Common myeloid progenitor, CD34-positive (primary cell): ENCODE data around the gene SPATA31E1. TPM values are rescaled to one million over a fixed set of nuclear protein-coding genes. Genes with fewer than 3 reads are reported as not detected.
A peak's percentile ranks its signal among the peaks of the same experiment; 100 is the strongest.

Source experiments
- CTCF ChIA-PET: fragments of 350-600 bp; sonication (Branson Sonifier 250); formaldehyde crosslinking; loops from one replicate; lab custom pipeline; 2021; ENCODE audit warnings: antibody characterized with exemption; lab: Charles Lee
- POLR2A ChIA-PET: fragments of 350-600 bp; sonication (Branson Sonifier 250); formaldehyde crosslinking; loops from one replicate; lab custom pipeline; 2021; ENCODE audit warnings: antibody characterized with exemption; lab: Charles Lee
- DNase-seq, 3 donors: peaks; one replicate each; pipeline versions ENCODE4 v3.0.0 to v3.0.0-alpha.2; 2013
- H3K27ac ChIP-seq, 2 experiments: 1 replicate in 1 of 2; 2 replicates in 1 of 2; pipeline ENCODE4 v1.7.0; 2013; ENCODE audit warnings: inconsistent platforms in 2 of 2, low read length in 2 of 2, mild to moderate bottlenecking in 2 of 2, low read depth in 1 of 2, moderate library complexity in 1 of 2; ENCODE audit not compliant: severe bottlenecking in 2 of 2, insufficient read depth in 1 of 2, poor library complexity in 1 of 2
- H3K27me3 ChIP-seq, 5 experiments: replicated peaks in 2 of 5; 1 replicate in 3 of 5; 2 replicates in 2 of 5; pipeline versions ENCODE4 v1.6.1 to v1.7.0; 2013; ENCODE audit warnings: low read length in 4 of 5, mild to moderate bottlenecking in 2 of 5, moderate library complexity in 2 of 5, inconsistent platforms in 1 of 5; ENCODE audit not compliant: insufficient read depth in 5 of 5, control insufficient read depth in 4 of 5
- H3K36me3 ChIP-seq, 4 experiments: 1 replicate in 2 of 4; 2 replicates in 2 of 4; pipeline versions ENCODE4 v1.6.1 to v1.7.0; 2013; ENCODE audit warnings: low read length in 3 of 4, control low read depth in 1 of 4, mild to moderate bottlenecking in 1 of 4; ENCODE audit not compliant: control insufficient read depth in 4 of 4, insufficient read depth in 4 of 4
- H3K4me1 ChIP-seq, 4 experiments: 1 replicate in 3 of 4; 2 replicates in 1 of 4; pipeline versions ENCODE4 v1.6.1 to v1.7.1; 2013; ENCODE audit warnings: low read length in 3 of 4, mild to moderate bottlenecking in 3 of 4, control low read depth in 1 of 4, inconsistent platforms in 1 of 4, moderate library complexity in 1 of 4; ENCODE audit not compliant: control insufficient read depth in 4 of 4, insufficient read depth in 4 of 4; ENCODE audit errors: control extremely low read depth in 1 of 4
- H3K4me3 ChIP-seq, 7 experiments: 1 replicate in 4 of 7; 2 replicates in 3 of 7; pipeline versions ENCODE4 v1.5.1 to v1.7.0; 2013; ENCODE audit warnings: mild to moderate bottlenecking in 7 of 7, low read length in 6 of 7, moderate library complexity in 6 of 7, inconsistent platforms in 2 of 7, low read depth in 2 of 7, control low read depth in 1 of 7; ENCODE audit not compliant: insufficient read depth in 4 of 7, control insufficient read depth in 1 of 7; ENCODE audit errors: extremely low read depth in 1 of 7
- H3K9me3 ChIP-seq, 5 experiments: 1 replicate in 4 of 5; 2 replicates in 1 of 5; pipeline versions ENCODE4 v1.6.1 to v1.7.1; 2013; ENCODE audit warnings: low read length in 4 of 5, mild to moderate bottlenecking in 2 of 5, inconsistent platforms in 1 of 5, low read depth in 1 of 5, moderate library complexity in 1 of 5; ENCODE audit not compliant: control insufficient read depth in 4 of 5, insufficient read depth in 2 of 5; ENCODE audit errors: control extremely low read depth in 1 of 5
- WGBS: methylation state at CpG from one replicate; pipeline ENCODE4 v1.1.5; 2013; ENCODE audit not compliant: insufficient coverage; 5-methylcytosine and 5-hydroxymethylcytosine counted together
- polyA plus RNA-seq: library from polyadenylated mRNA; unstranded; fragments of 120-200 nt; gene quantifications from one replicate; pipeline ENCODE4 v1.2.1, GENCODE V29; 2013

SPATA31E1 gene
- not detected for polyA plus RNA-seq

GRCh38 chr9:87882627-87883026 lies at the start of gene SPATA31E1:
Gene SPATA31E1, plus strand, starts transcription at chr9:87882877. Its CDS starts 15 bp downstream, at chr9:87882892.
- CTCF ChIA-PET, result interaction anchor here (0.9 kb wide), 1 partner anchor 12 kb away, joined by 3 read pairs; no protein-coding TSS in a partner anchor
- peaks cover 0 to 3% (median 0%) of the 10 kb centered on the region in 5 experiments for H3K9me3 ChIP-seq
- no peaks in the 10 kb centered on the region for H3K4me1 ChIP-seq
- no peaks in the 10 kb centered on the region for H3K27me3 ChIP-seq
- DNase-seq, result no peak
- 100% methylated on average over 3 of the region's 5 CpGs for WGBS
- no peaks in the 10 kb centered on the region for H3K36me3 ChIP-seq
- H3K27ac ChIP-seq, result no peak within 1 kb of the TSS
- no peak within 1 kb of the TSS for H3K4me3 ChIP-seq
- POLR2A ChIA-PET, result no interaction called here

DNA sequence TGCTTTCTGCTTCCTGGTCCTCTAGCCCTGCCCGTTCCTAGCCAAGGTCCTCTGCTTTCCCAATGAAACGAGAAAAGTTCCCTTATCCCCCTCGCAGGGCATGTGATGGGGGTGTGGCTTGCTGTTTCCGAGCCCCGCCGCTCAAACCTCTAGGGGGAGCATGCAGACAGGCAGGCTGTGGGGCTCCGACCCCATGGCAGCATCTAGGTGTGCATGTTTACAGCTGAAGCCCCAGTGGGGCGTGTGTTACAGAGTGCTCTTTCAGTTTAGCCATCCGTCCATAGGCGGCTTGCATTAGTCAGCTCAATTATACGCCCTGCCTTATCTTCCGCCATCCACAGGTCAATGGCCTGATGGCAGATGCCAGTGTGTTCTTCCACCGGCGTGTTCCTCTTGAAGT lies 48.3 kb upstream of the SPATA31E1 start:
- no peaks in the 10 kb centered on the region for H3K36me3 ChIP-seq
- CTCF ChIA-PET, result interaction anchor here (1.0 to 1.7 kb wide), 3 partner anchors 9 to 18 kb away, joined by 3 to 4 read pairs (median 4); no protein-coding TSS in a partner anchor
- H3K27ac ChIP-seq, result no peak overlapping the region
- H3K9me3 ChIP-seq, result no peaks in the 10 kb centered on the region
- POLR2A ChIA-PET, result no interaction called here
- peaks cover 0 to 5% (median 1%) of the 10 kb centered on the region in 5 experiments for H3K27me3 ChIP-seq
- WGBS, result 71% methylated on average over 13 of the region's 14 CpGs
- no peaks in the 10 kb centered on the region for H3K4me1 ChIP-seq
- H3K4me3 ChIP-seq, result no peak overlapping the region
- peak in 2 of 3 donors; percentile 17 to 43 for DNase-seq

DNA sequence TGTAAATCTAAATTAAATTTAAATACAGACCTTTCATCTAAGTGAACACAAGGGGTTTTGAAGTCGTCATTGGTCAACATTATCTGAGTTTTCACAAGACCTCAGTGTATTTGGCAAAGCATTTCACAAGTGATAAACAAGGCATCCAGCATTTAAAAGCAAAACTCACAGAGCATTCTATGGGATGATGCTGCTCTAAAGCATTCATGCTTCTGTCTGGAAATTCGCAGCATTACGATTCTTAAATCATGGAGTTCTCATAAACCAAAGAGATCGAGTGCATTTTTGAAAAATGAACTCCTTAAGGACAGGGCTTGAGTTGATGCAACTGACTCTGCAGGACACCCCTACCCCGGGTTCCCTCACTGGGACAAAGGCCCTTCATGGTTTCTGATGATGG lies 46.1 kb upstream of the SPATA31E1 start:
- Histone ChIP-seq H3K9me3 (peaks cover 0 to 3% (median 0%) of the 10 kb centered on the region in 5 experiments), H3K4me1 (peaks cover 0 to 2% (median 0%) of the 10 kb centered on the region in 4 experiments), H3K27me3 (peaks cover 0 to 3% (median 0%) of the 10 kb centered on the region in 5 experiments), H3K27ac (no peak overlapping the region), H3K4me3 (no peak overlapping the region), H3K36me3 (no peaks in the 10 kb centered on the region)
- DNase-seq, result no peak
- ChIA-PET CTCF (no interaction called here), POLR2A (no interaction called here)
- 98% methylated on average over 5 of the region's 5 CpGs for WGBS

GRCh38 chr9:87836951-87837705 lies 45.5 kb upstream of the SPATA31E1 start:
- Histone ChIP-seq H3K9me3 (peaks cover 0 to 3% (median 0%) of the 10 kb centered on the region in 5 experiments), H3K27me3 (peaks cover 0 to 3% (median 0%) of the 10 kb centered on the region in 5 experiments), H3K4me1 (peaks cover 0 to 2% (median 0%) of the 10 kb centered on the region in 4 experiments), H3K36me3 (no peaks in the 10 kb centered on the region), H3K4me3 (no peak overlapping the region), H3K27ac (no peak overlapping the region)
- 100% methylated on average over 5 of the region's 7 CpGs for WGBS
- POLR2A ChIA-PET, result no interaction called here
- CTCF ChIA-PET, result no interaction called here
- no peak for DNase-seq

GRCh38 chr9:87840134-87840533 lies 42.5 kb upstream of the SPATA31E1 start:
- H3K27ac ChIP-seq, result no peak overlapping the region
- CTCF ChIA-PET, result no interaction called here

GRCh38 chr9:87842878-87843585 lies 39.6 kb upstream of the SPATA31E1 start:
- ChIA-PET CTCF (no interaction called here), POLR2A (no interaction called here)
- Histone ChIP-seq H3K27ac (no peak overlapping the region), H3K4me3 (no peak overlapping the region), H3K36me3 (no peaks in the 10 kb centered on the region), H3K9me3 (peaks cover 0 to 3% (median 0%) of the 10 kb centered on the region in 5 experiments), H3K4me1 (peaks cover 0 to 2% (median 0%) of the 10 kb centered on the region in 4 experiments), H3K27me3 (no peaks in the 10 kb centered on the region)
- WGBS, result 98% methylated on average over 24 of the region's 28 CpGs
- no peak for DNase-seq

More at GRCh38 chr9:87840134-87840533, 42.5 kb upstream of the SPATA31E1 start:
- WGBS, result 60% methylated on average over 1 of the region's 1 CpG
- Histone ChIP-seq H3K4me3 (no peak overlapping the region), H3K4me1 (peaks cover 0 to 2% (median 0%) of the 10 kb centered on the region in 4 experiments), H3K27me3 (peaks cover 0 to 3% (median 0%) of the 10 kb centered on the region in 5 experiments), H3K9me3 (peaks cover 0 to 3% (median 0%) of the 10 kb centered on the region in 5 experiments), H3K36me3 (no peaks in the 10 kb centered on the region)
- DNase-seq, result peak in 2 of 3 donors; percentile 5 to 36
- POLR2A ChIA-PET, result interaction anchor here (0.6 kb wide), 1 partner anchor 1974 kb away, joined by 3 read pairs; no protein-coding TSS in a partner anchor
